Posterior vena cava (tissue), 2 donors: ENCODE results near the gene AMPD3. TPM values are rescaled to one million over a fixed set of nuclear protein-coding genes. Genes with fewer than 3 reads are reported as not detected.

Experiments
- DNase-seq: peaks from one replicate; pipeline ENCODE4 v3.0.0-alpha.2; 2020; ENCODE audit warnings: low spot score
- intact Hi-C, 2 donors: fragments of 100-400 bp; cut with DNase I; formaldehyde crosslinking; loops; one replicate each; pipeline versions ENCODE4 v1.14.1 to v1.14.2; 2022 to 2023
- long read RNA-seq, 2 donors: library from polyadenylated mRNA; unstranded; transcript quantifications; one replicate each; pipeline ENCODE4 v2.0.0, GENCODE V29; 2020 to 2021
- total RNA-seq, 2 donors: library from RNA; stranded (reverse); fragmentation: NEBNext Ultra II Directional; extraction: Animal tissue kit (Norgen Biotek cat#: 25700); gene quantifications; one replicate each; pipeline ENCODE4 v1.2.1, GENCODE V29; 2021
- donor health status: DM: yes; HTN: yes; CAD: no.
- donor health status: DM: yes; HTN: yes; CAD: no.

The AMPD3 gene
- 1 to 10 TPM; 6.5 to 6.9 TPM for total RNA-seq
- long read RNA-seq, donor 1, partial matches to known transcripts = 1 of 1 reads
- long read RNA-seq, donor 1, other reads (novel, unspliced or antisense) = 0 of 1 reads
- long read RNA-seq, donor 2, partial matches to known transcripts = 0 of 1 reads
- long read RNA-seq, donor 2, other reads (novel, unspliced or antisense) = 0 of 1 reads

- DNase-seq = no peak
- intact Hi-C loops = no loop called here
Measured at GRCh38 chr11:10454878-10455631, at the start of gene AMPD3. Gene AMPD3, plus strand, starts transcription at chr11:10455264. Its CDS starts 6,256 bp downstream, at chr11:10461520.

- DNase-seq = peak; percentile 85
- intact Hi-C loops = loop anchor here (2.0 to 10.0 kb wide), 3 partner anchors 139 to 331 kb away; partner anchors contain the start of gene RNF141 (in 1 of the 2)
Measured at GRCh38 chr11:10405865-10406592, 49.0 kb upstream of the AMPD3 start.

- no peak for DNase-seq
- intact Hi-C loops = loop anchor here (2.0 to 10.0 kb wide), 3 partner anchors 138 to 330 kb away; partner anchors contain the start of gene RNF141 (in 1 of the 2)
Measured at GRCh38 chr11:10407055-10407454, 48.0 kb upstream of the AMPD3 start.

- intact Hi-C loops = loop anchor here (2.0 to 10.0 kb wide), 3 partner anchors 137 to 329 kb away; partner anchors contain the start of gene RNF141 (in 1 of the 2)
- no peak for DNase-seq
Measured at GRCh38 chr11:10407749-10408685, 47.0 kb upstream of the AMPD3 start.

- intact Hi-C loops = loop anchor here in 1 of 2 donors (5.0 to 10.0 kb wide), 2 partner anchors 136 to 328 kb away; partner anchors contain the start of gene RNF141
- no peak for DNase-seq
Measured at GRCh38 chr11:10409207-10409661, 45.8 kb upstream of the AMPD3 start.

- intact Hi-C loops = no loop called here
- DNase-seq = no peak
Measured at GRCh38 chr11:10410106-10410843, 44.8 kb upstream of the AMPD3 start.

- intact Hi-C loops = no loop called here
- DNase-seq = no peak
Measured at GRCh38 chr11:10410844-10411200, 44.2 kb upstream of the AMPD3 start.

- intact Hi-C loops = no loop called here
- no peak for DNase-seq
Measured at GRCh38 chr11:10412266-10412665, 42.8 kb upstream of the AMPD3 start.

GRCh38 chr11:10413268-10413667 is 41.8 kb upstream of the AMPD3 start:
- no peak for DNase-seq
- intact Hi-C loops = no loop called here

GRCh38 chr11:10414181-10414580 is 40.9 kb upstream of the AMPD3 start:
- intact Hi-C loops = no loop called here
- no peak for DNase-seq

- intact Hi-C loops = no loop called here
- DNase-seq = peak; percentile 91
Measured at GRCh38 chr11:10414659-10415058, 40.4 kb upstream of the AMPD3 start.

GRCh38 chr11:10415817-10416392 is 39.2 kb upstream of the AMPD3 start:
- no peak for DNase-seq
- intact Hi-C loops = no loop called here

- DNase-seq = no peak
- intact Hi-C loops = no loop called here
Measured at GRCh38 chr11:10418259-10418949, 36.7 kb upstream of the AMPD3 start.

GRCh38 chr11:10418950-10419310 is 36.1 kb upstream of the AMPD3 start:
- intact Hi-C loops = no loop called here
- no peak for DNase-seq

- intact Hi-C loops = no loop called here
- no peak for DNase-seq
Measured at GRCh38 chr11:10426475-10426874, 28.6 kb upstream of the AMPD3 start.

GRCh38 chr11:10428453-10428852 is 26.6 kb upstream of the AMPD3 start:
- no peak for DNase-seq
- intact Hi-C loops = no loop called here

- intact Hi-C loops = no loop called here
- no peak for DNase-seq
Measured at GRCh38 chr11:10429526-10429925, 25.5 kb upstream of the AMPD3 start.
